ENCODE measurements around the gene BUB1B. TPM values are rescaled to one million over a fixed set of nuclear protein-coding genes. Genes with fewer than 3 reads are reported as not detected.

Gene BUB1B
- total RNA-seq, 1 experiment from 2014 or later = 92.9 TPM

- no peaks in the 10 kb centered on the region for H3K9me2 ChIP-seq (ENCODE audit: insufficient read depth)
- no peaks in the 10 kb centered on the region for H3K27me3 ChIP-seq (ENCODE audit: insufficient read depth, low read length)
- no peaks in the 10 kb centered on the region for H3K36me3 ChIP-seq (ENCODE audit: control insufficient read depth in 1 of 2, insufficient read depth in 2 of 2, low read length in 2 of 2)
- H2AFZ ChIP-seq (ENCODE audit: low read depth, low read length, poor library complexity, severe bottlenecking) = no peak overlapping the region
- H3K9me3 ChIP-seq (ENCODE audit: control insufficient read depth in 1 of 2, insufficient read depth in 1 of 2, low read depth in 1 of 2, low read length in 2 of 2) = no peaks in the 10 kb centered on the region
- BruUV-seq (replicated peaks) = no TSS peak
- ChIA-PET POLR2A (interaction anchor here (0.7 to 1.2 kb wide), 6 partner anchors 9 to 29 kb away, joined by 3 to 4 read pairs (median 3); no protein-coding TSS in a partner anchor), CTCF (interaction anchor here (1.4 to 2.9 kb wide), 5 partner anchors 23 to 70 kb away, joined by 4 to 18 read pairs (median 7); no protein-coding TSS in a partner anchor), RAD21 (ENCODE audit: low non-redundant PET in 1 of 2, low total read pairs in 2 of 2, uncharacterized antibody in 2 of 2, unreplicated experiment in 2 of 2) (no interaction called here)
- H3K27ac ChIP-seq (ENCODE audit: low read depth, low read length) = no peak overlapping the region; the same call in 1 of the 2 replicates
- no peaks in the 10 kb centered on the region for H4K20me1 ChIP-seq (ENCODE audit: insufficient read depth)
- intact Hi-C loops (cut with micrococcal nuclease) = no loop called here
- peak; percentile 14; the same call in 1 of the 2 replicates for ATAC-seq
- peak overlapping the region; percentile 77 for H3K4me2 ChIP-seq (ENCODE audit: low read length)
- no peak for DNase-seq (ENCODE audit: low read depth, low spot score)
- H3K4me1 ChIP-seq (ENCODE audit: control insufficient read depth in 1 of 2, insufficient read depth in 2 of 2, low read length in 2 of 2) = peaks cover 10 to 35% of the 10 kb centered on the region in 2 experiments
- TF ChIP-seq EZH2 (IDR thresholded peaks at IDR 0.05) (no peak), POLR2AphosphoS5 (IDR thresholded peaks at IDR 0.05; ENCODE audit: low read depth, low read length) (no peak), ATF3 (IDR thresholded peaks at IDR 0.05) (no peak), FOSL1 (IDR thresholded peaks at IDR 0.05; ENCODE audit: low read depth) (no peak), TCF7L2 (IDR thresholded peaks at IDR 0.05; ENCODE audit: borderline replicate concordance, extremely low read depth, insufficient read depth, insufficient read length) (no peak), CBX3 (IDR thresholded peaks at IDR 0.05; ENCODE audit: low read depth) (no peak), CTCF (IDR thresholded peaks at IDR 0.05 in 2 of 3, conservative IDR thresholded peaks at IDR 0.05 in 1 of 3; ENCODE audit: borderline replicate concordance in 1 of 3, insufficient read depth in 1 of 3, low read depth in 2 of 3, low read length in 2 of 3) (no peak), EGR1 (IDR thresholded peaks at IDR 0.05; ENCODE audit: low read depth) (no peak), ZFX (IDR thresholded peaks at IDR 0.05) (no peak), SIN3A (IDR thresholded peaks at IDR 0.05; ENCODE audit: low read depth) (no peak), CEBPB (IDR thresholded peaks at IDR 0.05; ENCODE audit: low read depth) (no peak), SRF (IDR thresholded peaks at IDR 0.05; ENCODE audit: low read depth) (no peak), YY1 (IDR thresholded peaks at IDR 0.05; ENCODE audit: extremely low read depth, insufficient replicate concordance, low read depth, low read length) (no peak), JUND (IDR thresholded peaks at IDR 0.05) (no peak), SP1 (IDR thresholded peaks at IDR 0.05; ENCODE audit: low read depth) (no peak)
- no peaks in the 10 kb centered on the region for H3K79me2 ChIP-seq (ENCODE audit: insufficient read depth, low read length)
- peak overlapping the region; percentile 54; the same call in 1 of the 2 replicates for H3K9ac ChIP-seq (ENCODE audit: low read length)
- H3K4me3 ChIP-seq (replicated peaks in 1 of 2; ENCODE audit: low read depth in 1 of 2, low read length in 2 of 2) = peak overlapping the region in 1 of 2 experiments; percentile 53; a peak in 2 of 4 replicates
These were observed 79.1 kb downstream of the BUB1B start for GRCh38 chr15:40239693-40240618.

Data from HCT116 (cell line).